NCI-H526 (cell line): ENCODE measurements around the gene PRR22.
A peak's percentile ranks its signal among the peaks of the same experiment; 100 is the strongest.

Source experiments
- DNase-seq, 2 experiments: peaks; one replicate each; lab custom pipeline; 2025; lab: John Stamatoyannopoulos, UW

Gene PRR22

GRCh38 chr19:5784581-5785147 lies at the start of gene PRR22:
TSS of gene PRR22 (minus strand) at chr19:5784746. CDS start at chr19:5784660, 86 bp downstream.
- DNase-seq, result no peak

GRCh38 chr19:5832527-5833216 lies 48.1 kb upstream of the PRR22 start:
- DNase-seq, result no peak

- DNase-seq, result no peak
Measured at GRCh38 chr19:5832061-5832460, 47.5 kb upstream of the PRR22 start.

- no peak for DNase-seq
Measured at GRCh38 chr19:5831159-5831558, 46.6 kb upstream of the PRR22 start.

GRCh38 chr19:5829567-5830310 lies 45.2 kb upstream of the PRR22 start:
- no peak for DNase-seq

- DNase-seq, result peak; percentile 63 to 75
Measured at GRCh38 chr19:5828661-5829566, 44.4 kb upstream of the PRR22 start.

GRCh38 chr19:5827891-5828660 lies 43.5 kb upstream of the PRR22 start:
- DNase-seq, result peak; percentile 51 to 94

DNA sequence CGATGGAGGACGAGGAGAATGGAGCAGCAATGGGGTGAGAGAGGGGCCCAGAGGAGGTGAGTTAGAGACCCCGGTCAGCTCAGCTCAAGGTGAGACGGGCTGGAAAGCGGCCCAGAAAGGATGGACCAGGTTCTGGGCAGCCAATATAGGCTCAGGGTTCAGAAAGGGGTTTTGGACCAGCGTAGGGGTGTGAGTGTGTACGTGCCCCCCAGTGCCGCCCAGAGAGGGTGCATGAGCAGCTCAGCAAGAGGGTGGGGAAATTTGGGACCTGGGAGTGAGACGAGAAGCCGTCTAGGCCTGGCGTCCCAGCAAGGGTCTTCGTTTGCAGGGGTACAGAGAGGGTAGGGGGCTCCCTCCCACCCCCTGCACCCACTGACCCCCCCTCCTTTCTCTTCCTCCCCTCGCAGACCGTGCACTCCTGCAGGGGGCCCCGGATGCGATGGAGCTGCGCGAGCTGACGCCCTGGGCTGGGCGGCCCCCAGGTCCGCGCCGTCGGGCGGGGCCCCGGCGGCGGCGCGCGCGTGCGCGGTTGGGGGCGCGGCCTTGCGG lies 42.9 kb upstream of the PRR22 start:
- DNase-seq, result no peak

- peak; percentile 66 to 91 for DNase-seq
Measured at GRCh38 chr19:5826531-5827341, 42.2 kb upstream of the PRR22 start.

- DNase-seq, result no peak
Measured at GRCh38 chr19:5825178-5825577, 40.6 kb upstream of the PRR22 start.

GRCh38 chr19:5824751-5825150 lies 40.2 kb upstream of the PRR22 start:
- no peak for DNase-seq

DNA sequence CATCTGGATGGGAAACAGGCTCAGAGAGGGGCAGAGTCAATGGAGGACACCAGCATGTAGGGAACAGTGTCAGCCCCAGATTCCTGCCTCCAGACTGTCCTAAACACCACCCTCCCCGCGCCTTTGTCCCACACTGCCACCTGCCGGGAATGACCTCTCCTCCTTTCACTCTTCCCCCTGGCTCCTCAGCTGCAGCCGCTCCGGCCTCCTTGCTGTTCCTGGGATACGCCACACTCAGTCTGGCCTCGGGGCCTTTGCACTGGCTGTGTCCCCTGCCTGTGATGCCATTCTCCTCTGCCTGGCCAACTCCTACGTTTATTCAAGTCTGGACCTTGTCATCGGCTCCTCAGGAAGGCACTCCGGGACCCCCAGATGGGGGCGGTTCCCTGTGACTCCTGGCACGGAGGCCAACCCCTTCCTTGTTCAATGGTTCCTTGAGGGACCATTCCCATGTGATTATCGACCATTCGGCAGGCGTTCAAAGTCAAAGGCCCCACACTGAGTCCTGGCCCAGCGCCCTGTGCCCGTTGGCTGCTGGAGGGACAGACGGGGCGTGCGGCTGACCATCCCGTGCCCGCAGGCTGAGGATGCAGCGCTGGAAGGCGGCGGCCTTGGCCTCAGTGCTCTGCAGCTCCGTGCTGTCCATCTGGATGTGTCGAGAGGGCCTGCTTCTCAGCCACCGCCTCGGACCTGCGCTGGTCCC lies 39.2 kb upstream of the PRR22 start:
- peak in 1 of 2 experiments; percentile 60 for DNase-seq

DNA sequence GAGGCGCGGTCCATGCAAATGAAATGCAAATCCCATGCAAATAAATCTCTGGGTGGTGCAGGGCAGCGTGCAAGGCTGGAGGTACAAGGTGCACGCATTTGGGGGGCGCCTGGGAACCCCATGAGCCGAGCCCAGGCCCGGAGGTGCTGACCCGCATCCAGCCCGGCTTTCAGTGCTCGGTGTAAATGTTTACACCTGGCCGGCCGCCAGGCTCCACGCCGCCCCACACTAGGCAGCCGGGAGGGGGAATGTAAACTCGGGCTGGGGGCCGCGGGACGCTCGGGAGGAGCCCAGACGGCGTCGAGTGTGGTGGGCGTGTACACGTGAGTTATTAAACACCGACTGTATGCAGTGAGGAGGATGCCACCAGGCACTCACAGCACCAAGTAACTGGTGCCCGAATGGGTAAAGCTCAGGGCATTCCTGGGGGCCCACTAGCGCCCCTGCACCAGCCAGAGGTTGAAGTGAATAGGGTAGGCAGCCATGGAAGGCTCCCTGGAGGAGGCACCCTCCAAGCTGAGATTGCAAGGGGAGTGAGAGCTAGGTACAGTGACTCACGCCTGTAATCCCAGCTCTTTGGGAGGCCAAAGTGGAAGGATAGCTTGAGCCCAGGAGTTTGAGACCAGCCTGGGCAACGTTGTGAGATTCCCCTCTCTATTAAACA lies 37.8 kb upstream of the PRR22 start:
- DNase-seq, result peak; percentile 74 to 82

DNA sequence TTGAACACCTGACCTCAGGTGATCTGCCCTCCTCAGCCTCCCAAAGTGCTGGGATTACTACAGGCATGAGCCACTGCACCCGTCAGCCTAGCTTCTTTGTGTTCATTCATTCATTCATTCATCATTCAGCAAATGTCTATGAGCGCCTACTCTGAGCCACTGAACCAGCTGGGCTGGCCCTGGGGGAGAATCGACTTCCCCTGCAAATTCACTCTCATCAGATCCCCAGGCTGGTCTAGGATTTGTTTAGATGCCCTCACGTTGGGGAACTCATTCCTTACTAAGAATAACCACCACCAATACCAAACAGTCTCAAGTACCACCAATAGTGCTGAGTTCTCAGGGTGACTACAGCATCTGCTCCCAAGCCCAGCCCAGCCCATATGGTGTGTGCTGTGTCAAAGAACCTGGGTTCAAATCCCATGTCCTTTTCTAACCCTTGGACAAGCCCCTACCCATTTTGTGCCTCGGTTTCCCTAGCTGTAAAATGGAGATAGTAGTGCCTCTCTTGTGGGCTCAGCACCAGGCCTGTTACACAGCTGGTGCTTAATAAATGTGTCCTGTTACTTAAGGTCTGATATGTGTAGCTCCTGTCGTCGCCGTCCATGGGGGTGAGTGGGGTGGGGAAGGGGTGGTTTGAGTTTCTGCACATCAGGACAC lies 37.1 kb upstream of the PRR22 start:
- DNase-seq, result no peak

- no peak for DNase-seq
Measured at GRCh38 chr19:5820785-5821184, 36.2 kb upstream of the PRR22 start.

GRCh38 chr19:5818594-5818993 lies 34.0 kb upstream of the PRR22 start:
- DNase-seq, result peak in 1 of 2 experiments; percentile 24

DNA sequence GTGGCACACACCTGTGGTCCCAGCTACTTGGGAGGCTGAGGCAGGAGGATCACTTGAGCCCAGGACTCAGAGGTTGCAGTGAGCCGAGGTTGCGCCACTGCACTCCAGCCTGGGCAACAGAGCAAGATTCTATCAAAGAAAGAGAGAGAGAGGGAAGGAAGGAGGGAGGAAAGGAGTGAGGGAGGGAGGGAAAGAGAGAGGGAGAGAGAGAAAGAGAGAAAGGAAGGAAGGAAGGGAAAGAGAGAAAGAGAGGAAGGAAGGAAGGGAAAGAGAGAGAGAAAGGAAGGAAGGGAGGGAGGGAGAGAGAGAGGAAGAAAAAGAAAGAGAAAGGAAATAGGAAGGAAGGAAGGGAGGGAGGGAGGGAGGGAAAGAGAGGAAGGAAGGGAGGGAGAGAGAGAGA lies 32.7 kb upstream of the PRR22 start:
- no peak for DNase-seq

- no peak for DNase-seq
Measured at GRCh38 chr19:5814852-5815246, 30.3 kb upstream of the PRR22 start.
